ENCODE measurements around the gene GNB1L.

DNA sequence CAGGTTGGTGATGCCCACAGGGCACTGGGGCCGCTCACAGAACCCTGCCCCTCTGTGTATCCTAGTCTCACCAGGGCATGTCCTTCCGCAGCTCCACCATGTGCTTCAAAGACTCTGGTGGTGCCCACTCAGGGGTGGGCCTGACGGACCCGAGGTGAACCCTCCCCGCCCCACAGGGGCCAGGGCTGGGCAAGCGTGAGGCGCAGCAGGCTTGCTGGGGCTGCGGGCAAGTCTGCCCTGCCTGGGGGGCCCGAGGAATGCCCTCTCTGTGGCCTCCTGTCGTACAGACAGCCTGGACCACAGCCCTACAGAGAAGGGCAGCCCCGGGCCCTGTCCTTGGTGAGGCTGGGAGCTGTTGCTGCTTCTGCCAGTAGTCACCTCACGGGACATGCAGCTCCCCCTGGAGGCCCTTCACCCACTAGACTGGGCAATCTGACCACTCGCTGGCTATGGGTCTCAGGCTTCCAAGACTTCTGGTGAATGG lies 53.9 kb downstream of the GNB1L start:
- TF ChIP-seq, protein P1, sequence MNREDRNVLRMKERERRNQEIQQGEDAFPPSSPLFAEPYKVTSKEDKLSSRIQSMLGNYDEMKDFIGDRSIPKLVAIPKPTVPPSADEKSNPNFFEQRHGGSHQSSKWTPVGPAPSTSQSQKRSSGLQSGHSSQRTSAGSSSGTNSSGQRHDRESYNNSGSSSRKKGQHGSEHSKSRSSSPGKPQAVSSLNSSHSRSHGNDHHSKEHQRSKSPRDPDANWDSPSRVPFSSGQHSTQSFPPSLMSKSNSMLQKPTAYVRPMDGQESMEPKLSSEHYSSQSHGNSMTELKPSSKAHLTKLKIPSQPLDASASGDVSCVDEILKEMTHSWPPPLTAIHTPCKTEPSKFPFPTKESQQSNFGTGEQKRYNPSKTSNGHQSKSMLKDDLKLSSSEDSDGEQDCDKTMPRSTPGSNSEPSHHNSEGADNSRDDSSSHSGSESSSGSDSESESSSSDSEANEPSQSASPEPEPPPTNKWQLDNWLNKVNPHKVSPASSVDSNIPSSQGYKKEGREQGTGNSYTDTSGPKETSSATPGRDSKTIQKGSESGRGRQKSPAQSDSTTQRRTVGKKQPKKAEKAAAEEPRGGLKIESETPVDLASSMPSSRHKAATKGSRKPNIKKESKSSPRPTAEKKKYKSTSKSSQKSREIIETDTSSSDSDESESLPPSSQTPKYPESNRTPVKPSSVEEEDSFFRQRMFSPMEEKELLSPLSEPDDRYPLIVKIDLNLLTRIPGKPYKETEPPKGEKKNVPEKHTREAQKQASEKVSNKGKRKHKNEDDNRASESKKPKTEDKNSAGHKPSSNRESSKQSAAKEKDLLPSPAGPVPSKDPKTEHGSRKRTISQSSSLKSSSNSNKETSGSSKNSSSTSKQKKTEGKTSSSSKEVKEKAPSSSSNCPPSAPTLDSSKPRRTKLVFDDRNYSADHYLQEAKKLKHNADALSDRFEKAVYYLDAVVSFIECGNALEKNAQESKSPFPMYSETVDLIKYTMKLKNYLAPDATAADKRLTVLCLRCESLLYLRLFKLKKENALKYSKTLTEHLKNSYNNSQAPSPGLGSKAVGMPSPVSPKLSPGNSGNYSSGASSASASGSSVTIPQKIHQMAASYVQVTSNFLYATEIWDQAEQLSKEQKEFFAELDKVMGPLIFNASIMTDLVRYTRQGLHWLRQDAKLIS (CRISPR knock-in tag; IDR thresholded peaks at IDR 0.05): no peak
- TF ChIP-seq ZFP41 (CRISPR knock-in tag; IDR thresholded peaks at IDR 0.05; ENCODE audit: borderline replicate concordance): no peak
- TF ChIP-seq, protein P2, sequence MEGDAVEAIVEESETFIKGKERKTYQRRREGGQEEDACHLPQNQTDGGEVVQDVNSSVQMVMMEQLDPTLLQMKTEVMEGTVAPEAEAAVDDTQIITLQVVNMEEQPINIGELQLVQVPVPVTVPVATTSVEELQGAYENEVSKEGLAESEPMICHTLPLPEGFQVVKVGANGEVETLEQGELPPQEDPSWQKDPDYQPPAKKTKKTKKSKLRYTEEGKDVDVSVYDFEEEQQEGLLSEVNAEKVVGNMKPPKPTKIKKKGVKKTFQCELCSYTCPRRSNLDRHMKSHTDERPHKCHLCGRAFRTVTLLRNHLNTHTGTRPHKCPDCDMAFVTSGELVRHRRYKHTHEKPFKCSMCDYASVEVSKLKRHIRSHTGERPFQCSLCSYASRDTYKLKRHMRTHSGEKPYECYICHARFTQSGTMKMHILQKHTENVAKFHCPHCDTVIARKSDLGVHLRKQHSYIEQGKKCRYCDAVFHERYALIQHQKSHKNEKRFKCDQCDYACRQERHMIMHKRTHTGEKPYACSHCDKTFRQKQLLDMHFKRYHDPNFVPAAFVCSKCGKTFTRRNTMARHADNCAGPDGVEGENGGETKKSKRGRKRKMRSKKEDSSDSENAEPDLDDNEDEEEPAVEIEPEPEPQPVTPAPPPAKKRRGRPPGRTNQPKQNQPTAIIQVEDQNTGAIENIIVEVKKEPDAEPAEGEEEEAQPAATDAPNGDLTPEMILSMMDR (CRISPR knock-in tag; IDR thresholded peaks at IDR 0.05): peak; percentile 62
- no peak for TF ChIP-seq GZF1 (CRISPR knock-in tag; IDR thresholded peaks at IDR 0.05)
- TF ChIP-seq HNRNPLL (IDR thresholded peaks at IDR 0.05; ENCODE audit: low read depth, low read length, poor library complexity, severe bottlenecking): no peak
- TF ChIP-seq ZNF556 (CRISPR knock-in tag; IDR thresholded peaks at IDR 0.05; ENCODE audit: borderline replicate concordance): no peak
- no peak for TF ChIP-seq ZNF7 (CRISPR knock-in tag; IDR thresholded peaks at IDR 0.05)
- TF ChIP-seq, protein P3, sequence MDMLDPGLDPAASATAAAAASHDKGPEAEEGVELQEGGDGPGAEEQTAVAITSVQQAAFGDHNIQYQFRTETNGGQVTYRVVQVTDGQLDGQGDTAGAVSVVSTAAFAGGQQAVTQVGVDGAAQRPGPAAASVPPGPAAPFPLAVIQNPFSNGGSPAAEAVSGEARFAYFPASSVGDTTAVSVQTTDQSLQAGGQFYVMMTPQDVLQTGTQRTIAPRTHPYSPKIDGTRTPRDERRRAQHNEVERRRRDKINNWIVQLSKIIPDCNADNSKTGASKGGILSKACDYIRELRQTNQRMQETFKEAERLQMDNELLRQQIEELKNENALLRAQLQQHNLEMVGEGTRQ (IDR thresholded peaks at IDR 0.05; ENCODE audit: low read depth, low read length): no peak
- TF ChIP-seq, protein P3 (CRISPR knock-in tag; IDR thresholded peaks at IDR 0.05; ENCODE audit: borderline replicate concordance): no peak
- TF ChIP-seq ZSCAN30 (CRISPR knock-in tag; IDR thresholded peaks at IDR 0.05): no peak
- TF ChIP-seq BCL6 (CRISPR knock-in tag; IDR thresholded peaks at IDR 0.05): no peak
- TF ChIP-seq, protein P4, sequence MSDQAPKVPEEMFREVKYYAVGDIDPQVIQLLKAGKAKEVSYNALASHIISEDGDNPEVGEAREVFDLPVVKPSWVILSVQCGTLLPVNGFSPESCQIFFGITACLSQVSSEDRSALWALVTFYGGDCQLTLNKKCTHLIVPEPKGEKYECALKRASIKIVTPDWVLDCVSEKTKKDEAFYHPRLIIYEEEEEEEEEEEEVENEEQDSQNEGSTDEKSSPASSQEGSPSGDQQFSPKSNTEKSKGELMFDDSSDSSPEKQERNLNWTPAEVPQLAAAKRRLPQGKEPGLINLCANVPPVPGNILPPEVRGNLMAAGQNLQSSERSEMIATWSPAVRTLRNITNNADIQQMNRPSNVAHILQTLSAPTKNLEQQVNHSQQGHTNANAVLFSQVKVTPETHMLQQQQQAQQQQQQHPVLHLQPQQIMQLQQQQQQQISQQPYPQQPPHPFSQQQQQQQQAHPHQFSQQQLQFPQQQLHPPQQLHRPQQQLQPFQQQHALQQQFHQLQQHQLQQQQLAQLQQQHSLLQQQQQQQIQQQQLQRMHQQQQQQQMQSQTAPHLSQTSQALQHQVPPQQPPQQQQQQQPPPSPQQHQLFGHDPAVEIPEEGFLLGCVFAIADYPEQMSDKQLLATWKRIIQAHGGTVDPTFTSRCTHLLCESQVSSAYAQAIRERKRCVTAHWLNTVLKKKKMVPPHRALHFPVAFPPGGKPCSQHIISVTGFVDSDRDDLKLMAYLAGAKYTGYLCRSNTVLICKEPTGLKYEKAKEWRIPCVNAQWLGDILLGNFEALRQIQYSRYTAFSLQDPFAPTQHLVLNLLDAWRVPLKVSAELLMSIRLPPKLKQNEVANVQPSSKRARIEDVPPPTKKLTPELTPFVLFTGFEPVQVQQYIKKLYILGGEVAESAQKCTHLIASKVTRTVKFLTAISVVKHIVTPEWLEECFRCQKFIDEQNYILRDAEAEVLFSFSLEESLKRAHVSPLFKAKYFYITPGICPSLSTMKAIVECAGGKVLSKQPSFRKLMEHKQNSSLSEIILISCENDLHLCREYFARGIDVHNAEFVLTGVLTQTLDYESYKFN (CRISPR knock-in tag; conservative IDR thresholded peaks at IDR 0.05): no peak

Measured in HepG2 (cell line).